ENCODE measurements around the gene MAD1L1. TPM values are rescaled to one million over a fixed set of nuclear protein-coding genes. Genes with fewer than 3 reads are reported as not detected.

The MAD1L1 gene
- total and polyA plus RNA-seq, 7 donors, result 11.7 to 17.5 (median 15.6) TPM

GRCh38 chr7:2201686-2202360 lies 30.9 kb downstream of the MAD1L1 start:
- DNase-seq (no peak), ATAC-seq (no peak)
- 84 to 87% (median 87%) methylated on average over 31 of the region's 31 CpGs for WGBS, 3 donors
- Histone ChIP-seq H3K9me3 (no peaks in the 10 kb centered on the region), H3K27ac (no peak overlapping the region), H3K36me3 (ENCODE audit: insufficient read depth in 1 of 2, low read depth in 1 of 2) (peaks cover 0 to 18% of the 10 kb centered on the region in 2 donors), H3K27me3 (ENCODE audit: insufficient read depth in 3 of 3, low read length in 2 of 3) (no peaks in the 10 kb centered on the region), H3K4me1 (peaks cover 23% of the 10 kb centered on the region), H3K4me3 (no peak overlapping the region)
- intact Hi-C loops (cut with DNase I), result loop anchor here (10.0 kb wide), 2 partner anchors 387 to 537 kb away; no protein-coding TSS in a partner anchor
- TF ChIP-seq CTCF (IDR thresholded peaks at IDR 0.05), result no peak

GRCh38 chr7:2201128-2201527 lies 31.6 kb downstream of the MAD1L1 start:
- ATAC-seq, result no peak
- 95 to 98% (median 98%) methylated on average over 9 to 10 of the region's 10 CpGs for WGBS, 3 donors
- Histone ChIP-seq H3K4me3 (no peak overlapping the region), H3K4me1 (peaks cover 28% of the 10 kb centered on the region), H3K27me3 (ENCODE audit: insufficient read depth in 3 of 3, low read length in 2 of 3) (no peaks in the 10 kb centered on the region), H3K27ac (no peak overlapping the region), H3K9me3 (no peaks in the 10 kb centered on the region), H3K36me3 (ENCODE audit: insufficient read depth in 1 of 2, low read depth in 1 of 2) (peaks cover 0 to 18% of the 10 kb centered on the region in 2 donors)
- TF ChIP-seq CTCF (IDR thresholded peaks at IDR 0.05), result no peak
- no peak for DNase-seq
- intact Hi-C loops (cut with DNase I), result loop anchor here (10.0 kb wide), 2 partner anchors 386 to 536 kb away; no protein-coding TSS in a partner anchor

GRCh38 chr7:2200584-2200980 lies 32.2 kb downstream of the MAD1L1 start:
- H3K27ac ChIP-seq, result no peak overlapping the region
- peaks cover 0 to 18% of the 10 kb centered on the region in 2 donors for H3K36me3 ChIP-seq (ENCODE audit: insufficient read depth in 1 of 2, low read depth in 1 of 2)
- DNase-seq (no peak), ATAC-seq (no peak)
- no peaks in the 10 kb centered on the region for H3K9me3 ChIP-seq
- intact Hi-C loops (cut with DNase I), result loop anchor here (10.0 kb wide), 2 partner anchors 386 to 536 kb away; no protein-coding TSS in a partner anchor
- H3K4me3 ChIP-seq, result no peak overlapping the region
- H3K4me1 ChIP-seq, result peaks cover 34% of the 10 kb centered on the region
- TF ChIP-seq CTCF (IDR thresholded peaks at IDR 0.05), result no peak
- WGBS, 3 donors, result 94 to 96% (median 95%) methylated on average over 18 of the region's 18 CpGs
- H3K27me3 ChIP-seq (ENCODE audit: insufficient read depth in 3 of 3, low read length in 2 of 3), result no peaks in the 10 kb centered on the region

- H3K27ac ChIP-seq, result no peak overlapping the region
- DNase-seq (no peak), ATAC-seq (no peak)
- H3K4me1 ChIP-seq, result peaks cover 39% of the 10 kb centered on the region
- WGBS, 3 donors, result 94 to 96% (median 95%) methylated on average over 25 of the region's 25 CpGs
- intact Hi-C loops (cut with DNase I), result loop anchor here (5.0 to 10.0 kb wide), 3 partner anchors 98 to 535 kb away; no protein-coding TSS in a partner anchor
- TF ChIP-seq CTCF (IDR thresholded peaks at IDR 0.05), result no peak
- H3K9me3 ChIP-seq, result no peaks in the 10 kb centered on the region
- H3K27me3 ChIP-seq (ENCODE audit: insufficient read depth in 3 of 3, low read length in 2 of 3), result no peaks in the 10 kb centered on the region
- peaks cover 0 to 18% of the 10 kb centered on the region in 2 donors for H3K36me3 ChIP-seq (ENCODE audit: insufficient read depth in 1 of 2, low read depth in 1 of 2)
- no peak overlapping the region for H3K4me3 ChIP-seq
These were observed 32.7 kb downstream of the MAD1L1 start for GRCh38 chr7:2199956-2200583.
